KMS-11 (cell line): ENCODE measurements around the gene APOO.
"Not testable (repeated sequence)": the region's sequence is repeated elsewhere in the genome, so short reads cannot be mapped to it uniquely, and the experiment has no call there.

Experiments
- H2AFZ ChIP-seq: fragments of 200-600 bp; sonication (generic); 2 replicates; pipeline ENCODE4 v1.6.1; 2016; ENCODE audit warnings: antibody characterized with exemption, mixed run types, low read depth
- H3K27ac ChIP-seq: fragments of 200-600 bp; sonication (generic); 2 replicates; pipeline ENCODE4 v1.6.1; 2016; ENCODE audit warnings: mild to moderate bottlenecking, mixed run types
- H3K27me3 ChIP-seq: fragments of 200-600 bp; sonication (generic); 2 replicates; pipeline ENCODE4 v1.6.1; 2017; ENCODE audit warnings: mild to moderate bottlenecking, low read depth, mixed run types, moderate library complexity; ENCODE audit not compliant: insufficient read depth
- H3K36me3 ChIP-seq: fragments of 200-600 bp; sonication (generic); 2 replicates; pipeline ENCODE4 v1.6.1; 2017; ENCODE audit warnings: mild to moderate bottlenecking, mixed run types; ENCODE audit not compliant: insufficient read depth
- H3K4me1 ChIP-seq: fragments of 200-600 bp; sonication (generic); 2 replicates; pipeline ENCODE4 v1.6.1; 2016; ENCODE audit warnings: mild to moderate bottlenecking, low read depth, mixed run types; ENCODE audit not compliant: poor library complexity, severe bottlenecking
- H3K4me2 ChIP-seq: fragments of 200-600 bp; sonication (generic); 2 replicates; pipeline ENCODE4 v1.7.0; 2016; ENCODE audit warnings: mild to moderate bottlenecking, mixed run types
- H3K4me3 ChIP-seq: fragments of 200-600 bp; sonication (generic); IDR thresholded peaks from 2 replicates; pipeline ENCODE4 v1.6.1; 2017; ENCODE audit warnings: low read depth, low read length, mixed read lengths; ENCODE audit not compliant: insufficient read depth
- H3K79me2 ChIP-seq: fragments of 200-600 bp; sonication (generic); 2 replicates; pipeline ENCODE4 v1.6.1; 2016; ENCODE audit warnings: low read depth, mixed run types; ENCODE audit not compliant: insufficient read depth
- H3K9ac ChIP-seq: fragments of 200-600 bp; sonication (generic); 2 replicates; pipeline ENCODE4 v1.6.1; 2016; ENCODE audit warnings: mild to moderate bottlenecking, mixed run types
- H4K20me1 ChIP-seq: fragments of 200-600 bp; sonication (generic); 2 replicates; pipeline ENCODE4 v1.6.1; 2016; ENCODE audit warnings: mild to moderate bottlenecking, mixed run types; ENCODE audit not compliant: insufficient read depth
- TF ChIP-seq, protein P1 (sequence below): fragments of 200-600 bp; sonication (generic); conservative IDR thresholded peaks from 2 replicates; pipeline ENCODE4 v1.6.1; 2017; ENCODE audit warnings: low read depth, mild to moderate bottlenecking, antibody characterized with exemption, low read length, moderate library complexity, mixed read lengths

The APOO gene

DNA sequence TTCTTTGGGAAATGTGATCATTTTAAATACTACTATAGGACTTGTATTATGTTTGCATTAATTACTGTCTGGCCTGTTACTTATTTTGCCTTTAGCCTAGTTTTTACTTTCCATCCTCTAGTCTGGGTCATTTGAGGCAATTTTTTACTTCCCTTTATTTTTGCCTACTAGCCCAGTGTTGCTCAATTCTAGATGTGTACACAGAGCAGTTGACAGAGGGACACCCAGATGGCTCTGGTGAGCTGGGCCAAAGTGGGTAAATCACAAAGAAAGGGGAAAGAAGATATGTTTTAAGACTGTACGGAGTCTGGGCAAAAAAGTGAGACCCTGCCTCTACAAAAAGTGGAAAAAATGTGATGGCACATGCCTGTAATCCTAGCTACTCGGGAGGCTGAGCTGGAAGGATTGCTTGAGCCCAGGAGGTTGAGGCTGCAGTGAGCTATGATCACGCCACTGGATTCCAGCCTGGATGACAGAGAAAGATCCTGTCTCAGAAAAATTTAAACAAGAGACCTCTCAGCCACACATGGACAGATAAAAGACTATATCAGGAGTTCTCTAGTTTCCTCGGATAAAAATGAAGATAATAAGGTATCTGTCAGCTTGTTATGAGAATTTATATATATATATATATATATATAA is 35.7 kb downstream of the APOO start:
- H3K4me3 ChIP-seq = no peak overlapping the region
- TF ChIP-seq, protein P1, sequence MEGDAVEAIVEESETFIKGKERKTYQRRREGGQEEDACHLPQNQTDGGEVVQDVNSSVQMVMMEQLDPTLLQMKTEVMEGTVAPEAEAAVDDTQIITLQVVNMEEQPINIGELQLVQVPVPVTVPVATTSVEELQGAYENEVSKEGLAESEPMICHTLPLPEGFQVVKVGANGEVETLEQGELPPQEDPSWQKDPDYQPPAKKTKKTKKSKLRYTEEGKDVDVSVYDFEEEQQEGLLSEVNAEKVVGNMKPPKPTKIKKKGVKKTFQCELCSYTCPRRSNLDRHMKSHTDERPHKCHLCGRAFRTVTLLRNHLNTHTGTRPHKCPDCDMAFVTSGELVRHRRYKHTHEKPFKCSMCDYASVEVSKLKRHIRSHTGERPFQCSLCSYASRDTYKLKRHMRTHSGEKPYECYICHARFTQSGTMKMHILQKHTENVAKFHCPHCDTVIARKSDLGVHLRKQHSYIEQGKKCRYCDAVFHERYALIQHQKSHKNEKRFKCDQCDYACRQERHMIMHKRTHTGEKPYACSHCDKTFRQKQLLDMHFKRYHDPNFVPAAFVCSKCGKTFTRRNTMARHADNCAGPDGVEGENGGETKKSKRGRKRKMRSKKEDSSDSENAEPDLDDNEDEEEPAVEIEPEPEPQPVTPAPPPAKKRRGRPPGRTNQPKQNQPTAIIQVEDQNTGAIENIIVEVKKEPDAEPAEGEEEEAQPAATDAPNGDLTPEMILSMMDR = no peak

DNA sequence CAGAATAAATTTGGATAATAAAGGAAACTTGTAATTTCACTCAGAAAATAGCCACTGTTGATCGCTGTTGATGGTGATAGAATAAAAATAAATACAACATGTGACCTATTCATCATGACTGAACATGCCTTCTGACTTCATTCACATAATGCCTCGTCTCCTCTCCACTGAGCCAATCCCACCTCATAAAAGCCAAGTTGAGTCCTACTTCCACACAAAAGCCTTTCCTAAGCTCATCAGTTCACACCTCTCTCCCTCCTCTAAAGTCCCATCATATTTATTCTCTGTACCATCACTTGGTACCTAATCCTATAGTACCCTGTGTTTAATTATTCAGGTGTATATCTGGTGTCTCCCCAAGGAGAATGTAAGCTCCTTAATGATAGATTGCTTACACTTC is 37.7 kb downstream of the APOO start:
- Histone ChIP-seq H3K36me3 (no peaks in the 10 kb centered on the region), H3K9ac (no peak overlapping the region), H3K27me3 (no peaks in the 10 kb centered on the region), H4K20me1 (no peaks in the 10 kb centered on the region), H3K4me1 (no peaks in the 10 kb centered on the region), H3K4me3 (no peak overlapping the region), H2AFZ (no peak overlapping the region), H3K27ac (no peak overlapping the region), H3K4me2 (no peak overlapping the region), H3K79me2 (no peaks in the 10 kb centered on the region)
- TF ChIP-seq, protein P1 = no peak

More for the DNA sequence above, 35.7 kb downstream of the APOO start:
- no peak overlapping the region for H3K27ac ChIP-seq
- H2AFZ ChIP-seq = no peak overlapping the region
- no peaks in the 10 kb centered on the region for H3K4me1 ChIP-seq
- H3K9ac ChIP-seq = no peak overlapping the region
- H4K20me1 ChIP-seq = no peaks in the 10 kb centered on the region
- no peaks in the 10 kb centered on the region for H3K36me3 ChIP-seq
- no peaks in the 10 kb centered on the region for H3K79me2 ChIP-seq
- H3K27me3 ChIP-seq = no peaks in the 10 kb centered on the region
- no peak overlapping the region for H3K4me2 ChIP-seq

DNA sequence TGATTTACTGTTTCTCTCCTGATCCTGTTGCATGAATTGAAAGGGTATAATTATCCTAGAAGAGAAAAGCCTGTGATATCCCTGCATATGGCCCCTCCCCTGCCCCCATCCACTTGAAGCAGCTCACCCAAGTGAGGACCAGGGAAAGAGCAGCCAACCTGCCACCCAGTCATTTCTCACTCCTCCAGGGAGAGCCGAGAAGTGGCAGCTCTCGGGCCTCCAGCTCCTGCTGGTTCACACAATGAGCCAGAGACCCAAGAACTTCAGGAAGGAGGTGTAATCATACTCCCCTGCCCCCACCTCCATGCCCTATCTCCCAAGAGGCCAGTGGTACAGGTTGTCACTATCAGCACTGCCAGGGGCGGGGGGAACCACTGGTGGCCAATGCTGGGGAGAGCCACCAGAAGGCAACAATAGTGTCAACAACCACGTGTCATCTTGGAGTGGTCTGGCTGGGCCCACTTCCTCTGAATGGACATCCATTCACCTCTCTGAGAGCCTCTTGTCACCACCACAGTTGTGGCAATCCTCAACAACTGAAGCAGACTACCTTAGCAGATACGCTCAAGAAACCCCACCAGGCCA is 42.9 kb downstream of the APOO start:
- no peak overlapping the region for H2AFZ ChIP-seq
- H3K4me3 ChIP-seq = no peak overlapping the region
- no peak overlapping the region for H3K27ac ChIP-seq
- no peaks in the 10 kb centered on the region for H3K27me3 ChIP-seq
- no peaks in the 10 kb centered on the region for H3K4me1 ChIP-seq
- H3K9ac ChIP-seq = no peak overlapping the region
- no peaks in the 10 kb centered on the region for H3K36me3 ChIP-seq
- H3K79me2 ChIP-seq = no peaks in the 10 kb centered on the region
- TF ChIP-seq, protein P1 = no peak
- H3K4me2 ChIP-seq = no peak overlapping the region
- H4K20me1 ChIP-seq = no peaks in the 10 kb centered on the region

DNA sequence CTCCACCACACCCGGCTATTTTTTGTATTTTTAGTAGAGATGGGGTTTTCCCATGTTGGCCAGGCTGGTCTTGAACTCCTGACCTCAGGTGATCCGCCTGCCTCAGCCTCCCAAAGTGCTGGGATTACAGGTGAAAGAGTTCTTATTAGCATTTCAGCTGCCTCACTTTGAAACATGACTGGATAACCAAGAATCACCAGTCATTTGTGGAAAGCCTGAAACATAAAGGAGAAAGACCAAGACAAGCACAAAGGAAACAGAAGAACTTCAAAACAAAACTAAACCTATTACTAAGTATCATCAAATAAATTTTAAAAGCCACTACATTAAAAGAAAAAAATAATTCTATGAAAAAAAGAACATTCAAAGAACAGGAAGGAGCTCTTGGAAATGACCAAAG is 45.8 kb downstream of the APOO start:
- not testable (repeated sequence) for H3K9ac ChIP-seq, H2AFZ ChIP-seq, H3K36me3 ChIP-seq, H3K4me2 ChIP-seq, H4K20me1 ChIP-seq, H3K4me3 ChIP-seq, H3K79me2 ChIP-seq, H3K27me3 ChIP-seq, H3K27ac ChIP-seq, H3K4me1 ChIP-seq

DNA sequence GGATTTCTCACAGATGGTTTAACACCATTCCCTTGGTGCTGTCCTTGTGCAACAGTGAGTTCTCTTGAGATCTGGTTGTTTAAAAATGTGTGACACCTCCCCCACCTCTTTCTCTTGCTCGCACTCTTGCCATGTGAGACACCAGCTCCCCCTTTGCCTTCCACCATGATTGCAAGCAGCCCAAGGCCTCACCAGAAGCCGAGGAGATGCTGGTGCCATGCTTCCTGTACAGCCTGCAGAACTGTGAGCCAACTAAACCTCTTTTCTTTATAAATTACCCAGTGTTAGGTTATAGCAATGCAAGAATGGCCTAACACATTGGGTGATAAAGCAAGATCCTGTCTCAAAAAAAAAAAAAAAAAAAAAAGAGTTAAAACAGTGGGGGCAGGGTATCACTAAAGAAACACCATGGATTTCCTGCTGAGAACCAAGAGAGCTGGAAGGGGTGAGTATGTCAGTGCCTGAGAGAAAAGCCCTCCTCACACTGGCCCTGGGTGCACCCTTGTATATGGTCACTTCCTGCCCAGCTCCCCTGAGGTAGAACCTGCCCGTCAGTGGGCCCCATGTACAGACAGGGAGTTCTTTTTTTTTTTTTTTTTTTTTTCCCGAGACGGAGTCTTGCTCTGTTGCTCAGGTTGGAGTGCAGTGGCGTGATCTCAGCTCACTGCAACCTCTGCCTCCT is 46.4 kb downstream of the APOO start:
- Histone ChIP-seq H3K4me3 (no peak overlapping the region), H3K4me2 (no peak overlapping the region), H3K79me2 (no peaks in the 10 kb centered on the region), H3K9ac (no peak overlapping the region), H4K20me1 (no peaks in the 10 kb centered on the region), H3K27me3 (no peaks in the 10 kb centered on the region), H2AFZ (no peak overlapping the region), H3K4me1 (no peaks in the 10 kb centered on the region), H3K27ac (no peak overlapping the region), H3K36me3 (no peaks in the 10 kb centered on the region)
- TF ChIP-seq, protein P1 = no peak

DNA sequence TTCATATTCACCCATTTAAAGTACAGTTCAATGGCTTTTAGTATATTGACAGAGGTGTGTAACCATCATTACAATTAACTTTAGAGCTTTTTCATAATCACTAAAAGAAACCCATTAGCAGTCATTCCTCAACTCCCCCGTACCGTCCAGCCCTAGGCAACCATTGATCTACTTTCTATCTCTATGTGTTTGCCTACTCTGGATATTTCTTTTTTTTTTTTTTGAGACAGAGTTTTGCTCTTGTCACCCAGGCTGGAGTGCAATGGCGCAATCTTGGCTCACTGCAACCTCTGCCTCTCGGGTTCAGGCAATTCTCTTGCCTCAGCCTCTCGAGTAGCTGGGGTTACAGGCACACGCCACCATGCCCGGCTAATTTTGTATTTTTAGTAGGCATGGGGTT is 48.5 kb downstream of the APOO start:
- H2AFZ ChIP-seq, H3K9ac ChIP-seq, H4K20me1 ChIP-seq, H3K27me3 ChIP-seq, H3K36me3 ChIP-seq, H3K27ac ChIP-seq, H3K4me3 ChIP-seq, H3K4me2 ChIP-seq, H3K4me1 ChIP-seq, H3K79me2 ChIP-seq: not testable (repeated sequence)
